Mesothelial cell of epicardium (in vitro differentiated cells): ENCODE measurements around the gene LEPR. TPM values are rescaled to one million over a fixed set of nuclear protein-coding genes. Genes with fewer than 3 reads are reported as not detected.

Experiments used
- DNase-seq, 2 experiments: peaks; one replicate each; pipeline ENCODE4 v3.0.0; 2021; ENCODE audit warnings: low spot score in 2 of 2; ENCODE audit not compliant: unreplicated experiment in 2 of 2
- H3K27ac Mint-ChIP-seq: 2 replicates; pipeline ENCODE4 v1.8.0; 2021; ENCODE audit warnings: mixed read lengths
- H3K27me3 Mint-ChIP-seq: 2 replicates; pipeline ENCODE4 v1.8.0; 2021; ENCODE audit warnings: low read depth, mixed read lengths
- H3K36me3 Mint-ChIP-seq: 2 replicates; pipeline ENCODE4 v1.8.0; 2021; ENCODE audit warnings: mixed read lengths
- H3K4me1 Mint-ChIP-seq: 2 replicates; pipeline ENCODE4 v1.8.0; 2021; ENCODE audit warnings: mixed read lengths
- H3K4me3 Mint-ChIP-seq: 2 replicates; pipeline ENCODE4 v1.8.0; 2021; ENCODE audit warnings: mild to moderate bottlenecking, moderate library complexity, mixed read lengths
- H3K9me3 Mint-ChIP-seq: 2 replicates; pipeline ENCODE4 v1.8.0; 2021; ENCODE audit warnings: mixed read lengths
- total RNA-seq: library from RNA; stranded (reverse); gene quantifications from 3 replicates; pipeline ENCODE4 v1.2.1, GENCODE V29; 2021
- TF ChIP-seq, protein P1 (sequence below): fragments of 200-600 bp; sonication (generic); IDR thresholded peaks from one replicate; pipeline ENCODE4 v1.5.0; 2021; ENCODE audit warnings: antibody characterized with exemption; ENCODE audit not compliant: unreplicated experiment

Gene LEPR
- total RNA-seq, 1 donor from 2014 or later = 5.0 TPM

DNA sequence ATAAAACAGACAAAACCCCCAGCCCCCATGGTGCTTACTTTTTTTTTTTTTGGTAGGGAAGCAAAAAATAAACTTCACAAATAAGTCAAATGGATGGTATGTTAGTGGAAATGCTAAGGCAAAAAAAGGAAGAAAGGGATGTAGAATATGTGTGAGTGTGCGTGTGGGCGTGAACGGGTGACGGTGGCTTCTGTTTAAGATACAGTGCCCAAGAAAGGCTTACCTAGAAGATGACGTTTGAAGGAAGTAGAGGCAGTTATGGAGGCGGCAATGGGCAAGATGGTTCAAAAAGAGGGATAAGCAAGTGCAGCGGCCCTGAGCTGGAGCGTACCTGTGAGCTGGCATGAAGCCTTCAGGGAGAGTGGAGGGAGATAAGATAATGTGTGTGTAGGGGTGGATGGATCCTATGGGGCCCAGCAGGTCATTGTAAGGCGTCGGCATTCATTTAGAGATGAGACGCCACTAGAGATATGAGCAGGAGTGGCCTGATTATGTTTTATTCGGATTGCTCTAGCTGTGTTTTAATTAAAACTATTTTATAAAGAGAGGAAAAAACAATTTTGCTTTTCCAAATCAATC, 19.9 kb downstream of the LEPR start:
- DNase-seq = no peak
- Mint-ChIP-seq H3K36me3 (peaks cover 5% of the 10 kb centered on the region), H3K9me3 (peaks cover 6% of the 10 kb centered on the region), H3K4me3 (no peak overlapping the region), H3K4me1 (peaks cover 27% of the 10 kb centered on the region), H3K27me3 (no peaks in the 10 kb centered on the region), H3K27ac (no peak overlapping the region)
- TF ChIP-seq, protein P1, sequence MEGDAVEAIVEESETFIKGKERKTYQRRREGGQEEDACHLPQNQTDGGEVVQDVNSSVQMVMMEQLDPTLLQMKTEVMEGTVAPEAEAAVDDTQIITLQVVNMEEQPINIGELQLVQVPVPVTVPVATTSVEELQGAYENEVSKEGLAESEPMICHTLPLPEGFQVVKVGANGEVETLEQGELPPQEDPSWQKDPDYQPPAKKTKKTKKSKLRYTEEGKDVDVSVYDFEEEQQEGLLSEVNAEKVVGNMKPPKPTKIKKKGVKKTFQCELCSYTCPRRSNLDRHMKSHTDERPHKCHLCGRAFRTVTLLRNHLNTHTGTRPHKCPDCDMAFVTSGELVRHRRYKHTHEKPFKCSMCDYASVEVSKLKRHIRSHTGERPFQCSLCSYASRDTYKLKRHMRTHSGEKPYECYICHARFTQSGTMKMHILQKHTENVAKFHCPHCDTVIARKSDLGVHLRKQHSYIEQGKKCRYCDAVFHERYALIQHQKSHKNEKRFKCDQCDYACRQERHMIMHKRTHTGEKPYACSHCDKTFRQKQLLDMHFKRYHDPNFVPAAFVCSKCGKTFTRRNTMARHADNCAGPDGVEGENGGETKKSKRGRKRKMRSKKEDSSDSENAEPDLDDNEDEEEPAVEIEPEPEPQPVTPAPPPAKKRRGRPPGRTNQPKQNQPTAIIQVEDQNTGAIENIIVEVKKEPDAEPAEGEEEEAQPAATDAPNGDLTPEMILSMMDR = no peak

DNA sequence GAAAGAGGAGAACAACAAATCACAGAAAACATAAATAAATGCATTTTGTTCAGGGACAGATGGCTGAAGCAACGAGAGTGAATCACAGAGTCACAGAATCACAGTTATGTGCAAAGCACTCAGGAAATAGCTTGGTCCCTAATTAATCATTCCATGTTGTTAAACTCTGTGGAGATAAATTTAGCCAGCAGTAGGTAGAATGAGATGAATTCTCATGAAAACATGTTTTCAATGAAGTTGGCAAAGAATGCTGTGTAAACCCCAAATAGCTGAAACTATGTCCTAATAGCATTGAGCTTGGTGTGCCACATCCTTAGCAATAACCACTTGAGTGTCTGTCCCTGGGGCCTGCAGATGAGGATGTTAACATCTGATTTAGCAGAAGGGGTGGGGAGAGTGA, 20.4 kb downstream of the LEPR start:
- H3K36me3 Mint-ChIP-seq = peaks cover 5% of the 10 kb centered on the region
- no peak overlapping the region for H3K27ac Mint-ChIP-seq
- no peaks in the 10 kb centered on the region for H3K27me3 Mint-ChIP-seq
- TF ChIP-seq, protein P1 = no peak
- peaks cover 6% of the 10 kb centered on the region for H3K9me3 Mint-ChIP-seq
- H3K4me3 Mint-ChIP-seq = no peak overlapping the region
- no peak for DNase-seq
- H3K4me1 Mint-ChIP-seq = peaks cover 22% of the 10 kb centered on the region

DNA sequence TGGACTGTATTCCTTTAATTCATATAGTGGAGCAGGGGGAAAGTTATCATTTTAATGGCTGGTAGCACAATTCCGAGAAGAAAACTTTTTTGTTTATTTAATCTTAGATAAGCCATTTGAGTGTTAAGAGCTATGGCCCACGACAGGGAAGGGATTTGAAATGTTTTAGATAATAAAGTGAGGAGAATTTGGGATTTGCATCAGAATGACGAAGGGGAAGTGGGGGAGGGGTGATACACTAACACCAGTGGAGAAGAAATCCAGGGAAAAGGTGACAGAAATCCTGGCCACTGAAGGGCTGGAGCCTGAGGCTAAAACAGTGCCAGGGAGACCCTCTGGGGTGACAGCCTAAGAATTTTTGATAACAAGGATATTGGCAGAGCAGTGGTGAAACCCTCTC, 21.0 kb downstream of the LEPR start:
- DNase-seq = no peak
- Mint-ChIP-seq H3K27ac (no peak overlapping the region), H3K9me3 (peaks cover 6% of the 10 kb centered on the region), H3K27me3 (no peaks in the 10 kb centered on the region), H3K4me3 (no peak overlapping the region), H3K36me3 (peaks cover 5% of the 10 kb centered on the region), H3K4me1 (peaks cover 18% of the 10 kb centered on the region)
- TF ChIP-seq, protein P1 = no peak

DNA sequence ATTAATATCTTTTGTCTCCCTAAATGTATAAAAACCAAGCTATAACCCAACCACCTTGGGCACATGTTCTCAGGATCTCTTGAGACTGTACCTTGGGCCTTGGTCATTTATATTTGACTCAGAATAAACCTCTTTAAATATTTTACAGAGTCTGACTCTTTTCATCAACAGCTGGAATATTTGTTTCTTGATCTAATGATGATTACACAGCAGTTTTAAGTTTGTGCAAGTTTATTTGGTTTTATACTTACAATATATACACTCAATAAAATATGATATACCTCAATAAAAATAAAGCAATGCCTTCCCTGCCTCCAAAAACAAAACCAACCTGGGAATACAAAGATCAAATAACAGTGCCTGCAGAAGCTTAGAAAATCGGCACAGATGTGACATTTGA, 22.0 kb downstream of the LEPR start:
- TF ChIP-seq, protein P1 = no peak
- Mint-ChIP-seq H3K27ac (no peak overlapping the region), H3K27me3 (no peaks in the 10 kb centered on the region), H3K4me1 (peaks cover 13% of the 10 kb centered on the region), H3K36me3 (peaks cover 3% of the 10 kb centered on the region), H3K9me3 (peaks cover 6% of the 10 kb centered on the region), H3K4me3 (no peak overlapping the region)
- DNase-seq = no peak

DNA sequence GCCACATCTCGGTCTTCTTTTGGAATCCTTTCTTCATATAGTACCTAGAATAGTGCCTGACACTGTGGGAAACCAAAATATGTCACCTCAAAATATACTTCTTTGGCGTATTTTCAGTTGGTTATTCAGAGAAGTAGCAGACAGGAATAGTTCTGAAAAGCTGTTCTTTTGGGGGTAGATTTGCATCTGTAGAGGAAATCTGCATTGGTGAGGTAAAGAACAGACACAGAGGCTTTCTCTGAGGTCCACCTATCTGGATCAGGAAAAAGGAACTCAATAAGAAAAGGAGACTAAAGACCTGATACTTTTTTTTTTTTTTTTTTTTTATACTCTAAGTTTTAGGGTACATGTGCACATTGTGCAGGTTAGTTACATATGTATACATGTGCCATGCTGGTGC, 23.2 kb downstream of the LEPR start:
- H3K4me1 Mint-ChIP-seq = peaks cover 13% of the 10 kb centered on the region
- peaks cover 6% of the 10 kb centered on the region for H3K9me3 Mint-ChIP-seq
- peaks cover 3% of the 10 kb centered on the region for H3K36me3 Mint-ChIP-seq
- DNase-seq = no peak
- TF ChIP-seq, protein P1 = no peak
- H3K4me3 Mint-ChIP-seq = no peak overlapping the region
- no peaks in the 10 kb centered on the region for H3K27me3 Mint-ChIP-seq
- no peak overlapping the region for H3K27ac Mint-ChIP-seq
